ENCODE results near the gene GAMT. TPM values are rescaled to one million over a fixed set of nuclear protein-coding genes. Genes with fewer than 3 reads are reported as not detected.

Gene GAMT
- total and polyA plus RNA-seq, 2 experiments from 2014 or later: 21.5 to 36.9 TPM

DNA sequence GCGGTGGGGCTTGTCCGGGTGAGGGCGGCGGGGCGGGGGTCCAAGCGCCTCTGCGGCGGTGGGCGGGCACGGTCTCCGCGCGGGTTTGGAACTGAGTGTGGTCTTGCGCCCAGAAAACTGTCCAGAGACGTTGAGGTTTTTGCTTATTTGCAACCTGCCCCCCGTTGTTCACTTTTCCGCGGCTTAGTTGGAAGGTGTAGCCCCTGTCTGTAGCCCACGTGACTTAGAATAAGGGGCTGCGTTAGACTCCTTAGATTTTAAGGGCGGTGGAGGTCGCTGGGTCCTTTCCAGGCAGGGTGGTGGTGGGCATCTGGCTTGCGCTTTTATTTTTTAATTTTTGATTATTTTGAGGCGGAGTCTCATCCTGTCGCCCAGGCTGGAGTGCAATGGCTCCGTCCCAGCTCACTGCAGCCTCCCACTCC is 37.6 kb upstream of the GAMT start:
- TF ChIP-seq JUNB (IDR thresholded peaks at IDR 0.05; ENCODE audit: unreplicated experiment): no peak
- TF ChIP-seq ZNF114 (CRISPR knock-in tag; IDR thresholded peaks at IDR 0.05): no peak
- no peak for TF ChIP-seq EZH2 (IDR thresholded peaks at IDR 0.05; ENCODE audit: low read depth, unreplicated experiment)
- TF ChIP-seq, protein P1, sequence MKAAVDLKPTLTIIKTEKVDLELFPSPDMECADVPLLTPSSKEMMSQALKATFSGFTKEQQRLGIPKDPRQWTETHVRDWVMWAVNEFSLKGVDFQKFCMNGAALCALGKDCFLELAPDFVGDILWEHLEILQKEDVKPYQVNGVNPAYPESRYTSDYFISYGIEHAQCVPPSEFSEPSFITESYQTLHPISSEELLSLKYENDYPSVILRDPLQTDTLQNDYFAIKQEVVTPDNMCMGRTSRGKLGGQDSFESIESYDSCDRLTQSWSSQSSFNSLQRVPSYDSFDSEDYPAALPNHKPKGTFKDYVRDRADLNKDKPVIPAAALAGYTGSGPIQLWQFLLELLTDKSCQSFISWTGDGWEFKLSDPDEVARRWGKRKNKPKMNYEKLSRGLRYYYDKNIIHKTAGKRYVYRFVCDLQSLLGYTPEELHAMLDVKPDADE (IDR thresholded peaks at IDR 0.05): no peak
- TF ChIP-seq EZH2phosphoT487 (IDR thresholded peaks at IDR 0.05; ENCODE audit: unreplicated experiment): no peak
- TF ChIP-seq, protein P2, sequence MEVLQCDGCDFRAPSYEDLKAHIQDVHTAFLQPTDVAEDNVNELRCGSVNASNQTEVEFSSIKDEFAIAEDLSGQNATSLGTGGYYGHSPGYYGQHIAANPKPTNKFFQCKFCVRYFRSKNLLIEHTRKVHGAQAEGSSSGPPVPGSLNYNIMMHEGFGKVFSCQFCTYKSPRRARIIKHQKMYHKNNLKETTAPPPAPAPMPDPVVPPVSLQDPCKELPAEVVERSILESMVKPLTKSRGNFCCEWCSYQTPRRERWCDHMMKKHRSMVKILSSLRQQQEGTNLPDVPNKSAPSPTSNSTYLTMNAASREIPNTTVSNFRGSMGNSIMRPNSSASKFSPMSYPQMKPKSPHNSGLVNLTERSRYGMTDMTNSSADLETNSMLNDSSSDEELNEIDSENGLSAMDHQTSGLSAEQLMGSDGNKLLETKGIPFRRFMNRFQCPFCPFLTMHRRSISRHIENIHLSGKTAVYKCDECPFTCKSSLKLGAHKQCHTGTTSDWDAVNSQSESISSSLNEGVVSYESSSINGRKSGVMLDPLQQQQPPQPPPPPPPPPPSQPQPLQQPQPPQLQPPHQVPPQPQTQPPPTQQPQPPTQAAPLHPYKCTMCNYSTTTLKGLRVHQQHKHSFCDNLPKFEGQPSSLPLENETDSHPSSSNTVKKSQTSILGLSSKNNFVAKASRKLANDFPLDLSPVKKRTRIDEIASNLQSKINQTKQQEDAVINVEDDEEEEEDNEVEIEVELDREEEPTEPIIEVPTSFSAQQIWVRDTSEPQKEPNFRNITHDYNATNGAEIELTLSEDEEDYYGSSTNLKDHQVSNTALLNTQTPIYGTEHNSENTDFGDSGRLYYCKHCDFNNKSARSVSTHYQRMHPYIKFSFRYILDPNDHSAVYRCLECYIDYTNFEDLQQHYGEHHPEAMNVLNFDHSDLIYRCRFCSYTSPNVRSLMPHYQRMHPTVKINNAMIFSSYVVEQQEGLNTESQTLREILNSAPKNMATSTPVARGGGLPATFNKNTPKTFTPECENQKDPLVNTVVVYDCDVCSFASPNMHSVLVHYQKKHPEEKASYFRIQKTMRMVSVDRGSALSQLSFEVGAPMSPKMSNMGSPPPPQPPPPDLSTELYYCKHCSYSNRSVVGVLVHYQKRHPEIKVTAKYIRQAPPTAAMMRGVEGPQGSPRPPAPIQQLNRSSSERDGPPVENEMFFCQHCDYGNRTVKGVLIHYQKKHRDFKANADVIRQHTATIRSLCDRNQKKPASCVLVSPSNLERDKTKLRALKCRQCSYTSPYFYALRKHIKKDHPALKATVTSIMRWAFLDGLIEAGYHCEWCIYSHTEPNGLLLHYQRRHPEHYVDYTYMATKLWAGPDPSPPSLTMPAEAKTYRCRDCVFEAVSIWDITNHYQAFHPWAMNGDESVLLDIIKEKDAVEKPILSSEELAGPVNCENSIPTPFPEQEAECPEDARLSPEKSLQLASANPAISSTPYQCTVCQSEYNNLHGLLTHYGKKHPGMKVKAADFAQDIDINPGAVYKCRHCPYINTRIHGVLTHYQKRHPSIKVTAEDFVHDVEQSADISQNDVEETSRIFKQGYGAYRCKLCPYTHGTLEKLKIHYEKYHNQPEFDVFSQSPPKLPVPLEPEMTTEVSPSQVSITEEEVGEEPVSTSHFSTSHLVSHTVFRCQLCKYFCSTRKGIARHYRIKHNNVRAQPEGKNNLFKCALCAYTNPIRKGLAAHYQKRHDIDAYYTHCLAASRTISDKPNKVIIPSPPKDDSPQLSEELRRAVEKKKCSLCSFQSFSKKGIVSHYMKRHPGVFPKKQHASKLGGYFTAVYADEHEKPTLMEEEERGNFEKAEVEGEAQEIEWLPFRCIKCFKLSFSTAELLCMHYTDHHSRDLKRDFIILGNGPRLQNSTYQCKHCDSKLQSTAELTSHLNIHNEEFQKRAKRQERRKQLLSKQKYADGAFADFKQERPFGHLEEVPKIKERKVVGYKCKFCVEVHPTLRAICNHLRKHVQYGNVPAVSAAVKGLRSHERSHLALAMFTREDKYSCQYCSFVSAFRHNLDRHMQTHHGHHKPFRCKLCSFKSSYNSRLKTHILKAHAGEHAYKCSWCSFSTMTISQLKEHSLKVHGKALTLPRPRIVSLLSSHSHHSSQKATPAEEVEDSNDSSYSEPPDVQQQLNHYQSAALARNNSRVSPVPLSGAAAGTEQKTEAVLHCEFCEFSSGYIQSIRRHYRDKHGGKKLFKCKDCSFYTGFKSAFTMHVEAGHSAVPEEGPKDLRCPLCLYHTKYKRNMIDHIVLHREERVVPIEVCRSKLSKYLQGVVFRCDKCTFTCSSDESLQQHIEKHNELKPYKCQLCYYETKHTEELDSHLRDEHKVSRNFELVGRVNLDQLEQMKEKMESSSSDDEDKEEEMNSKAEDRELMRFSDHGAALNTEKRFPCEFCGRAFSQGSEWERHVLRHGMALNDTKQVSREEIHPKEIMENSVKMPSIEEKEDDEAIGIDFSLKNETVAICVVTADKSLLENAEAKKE (CRISPR knock-in tag; IDR thresholded peaks at IDR 0.05): no peak
- TF ChIP-seq POLR2AphosphoS5 (IDR thresholded peaks at IDR 0.05; ENCODE audit: low read depth): no peak
- no peak for TF ChIP-seq ZNF331 (CRISPR knock-in tag; IDR thresholded peaks at IDR 0.05; ENCODE audit: low read depth)
- TF ChIP-seq STAT1 (IDR thresholded peaks at IDR 0.05; ENCODE audit: unreplicated experiment): no peak
- no peak for TF ChIP-seq CTCF (conservative IDR thresholded peaks at IDR 0.05; ENCODE audit: low read depth in 2 of 2)
- TF ChIP-seq NANOG (IDR thresholded peaks at IDR 0.05; ENCODE audit: borderline replicate concordance): no peak
- no peak for TF ChIP-seq CREB1 (CRISPR knock-in tag; IDR thresholded peaks at IDR 0.05; ENCODE audit: low read depth)
- TF ChIP-seq REST (IDR thresholded peaks at IDR 0.05; ENCODE audit: unreplicated experiment): no peak
- Histone ChIP-seq H3K4me1 (ENCODE audit: insufficient read depth) (peaks cover 10% of the 10 kb centered on the region; the same call in 1 of the 2 replicates), H2AFZ (no peak overlapping the region), H3K79me2 (replicated peaks; ENCODE audit: insufficient read depth) (peaks cover 24% of the 10 kb centered on the region), H3K4me3 (peak overlapping the region; percentile 97), H4K20me1 (replicated peaks; ENCODE audit: insufficient read depth) (peaks cover 38% of the 10 kb centered on the region), H3F3A (replicated peaks; ENCODE audit: low read depth) (peaks cover 78% of the 10 kb centered on the region), H3K27me3 (ENCODE audit: insufficient read depth) (no peaks in the 10 kb centered on the region), H3K36me3 (ENCODE audit: insufficient read depth) (peaks cover 24% of the 10 kb centered on the region), H3K4me2 (peak overlapping the region; percentile 98), H3K27ac (ENCODE audit: low read depth) (peak overlapping the region; percentile 80; the same call in 1 of the 2 replicates), H3K9me2 (ENCODE audit: insufficient read depth) (no peaks in the 10 kb centered on the region)
- Mint-ChIP-seq H3K9me3 (no peaks in the 10 kb centered on the region; the same call in 2 of the 3 replicates), H3K4me1 (peaks cover 20% of the 10 kb centered on the region), H3K36me3 (ENCODE audit: low read depth) (peaks cover 55% of the 10 kb centered on the region), H3K4me3 (peak overlapping the region; percentile 97), H3K27ac (peak overlapping the region; percentile 95), H3K27me3 (ENCODE audit: insufficient read depth, low read depth, poor library complexity) (peaks cover 36% of the 10 kb centered on the region)
- DNase-seq (ENCODE audit: low spot score) (no peak), ATAC-seq (peak; percentile 11)

Data from GM23338 (cell line).